Ishikawa (cell line): Measurements from ENCODE around the gene EML1.

ENCODE experiments used
- CEBPB ChIP-seq: IDR thresholded peaks from 2 replicates; pipeline ENCODE4 v1.6.1; 2012
- CREB1 ChIP-seq: IDR thresholded peaks from 2 replicates; pipeline ENCODE4 v1.6.1; 2012; ENCODE audit warnings: low read depth
- EGR1 ChIP-seq: IDR thresholded peaks from 2 replicates; pipeline ENCODE4 v1.6.1; 2012
- EP300 ChIP-seq: IDR thresholded peaks from 2 replicates; pipeline ENCODE4 v1.6.1; 2012; ENCODE audit warnings: borderline replicate concordance
- FOXM1 ChIP-seq: IDR thresholded peaks from 2 replicates; pipeline ENCODE4 v1.6.1; 2012; ENCODE audit warnings: low read depth, borderline replicate concordance
- MAX ChIP-seq: IDR thresholded peaks from 2 replicates; pipeline ENCODE4 v1.6.1; 2012
- NFIC ChIP-seq: IDR thresholded peaks from 2 replicates; pipeline ENCODE4 v1.6.1; 2012
- RAD21 ChIP-seq: IDR thresholded peaks from 2 replicates; pipeline ENCODE4 v1.6.1; 2012; ENCODE audit warnings: low read depth
- REST ChIP-seq: IDR thresholded peaks from 2 replicates; pipeline ENCODE4 v1.6.1; 2012; ENCODE audit warnings: low read depth, mild to moderate bottlenecking
- TAF1 ChIP-seq: IDR thresholded peaks from 2 replicates; pipeline ENCODE4 v1.6.1; 2012; ENCODE audit warnings: low read depth, mild to moderate bottlenecking
- TCF12 ChIP-seq: IDR thresholded peaks from 2 replicates; pipeline ENCODE4 v1.6.1; 2012; ENCODE audit warnings: low read depth
- TEAD4 ChIP-seq: IDR thresholded peaks from 2 replicates; pipeline ENCODE4 v1.6.1; 2012
- USF1 ChIP-seq: IDR thresholded peaks from 2 replicates; pipeline ENCODE4 v1.6.1; 2012
- YY1 ChIP-seq: IDR thresholded peaks from 2 replicates; pipeline ENCODE4 v1.6.1; 2012; ENCODE audit warnings: low read depth
- ZBTB7A ChIP-seq: IDR thresholded peaks from 2 replicates; pipeline ENCODE4 v1.6.1; 2012; ENCODE audit warnings: low read depth

Gene EML1

GRCh38 chr14:99870617-99871016 lies 77.4 kb downstream of the EML1 start:
- no peak for TF ChIP-seq EP300
- no peak for TF ChIP-seq CEBPB
- no peak for TF ChIP-seq ZBTB7A
- TF ChIP-seq TAF1 = no peak

- TF ChIP-seq NFIC = no peak
Observed at GRCh38 chr14:99871771-99872170, 78.6 kb downstream of the EML1 start.

- TF ChIP-seq REST (no peak), EGR1 (no peak), FOXM1 (no peak), TCF12 (no peak), CREB1 (no peak), NFIC (peak; percentile 18; the same call in 1 of the 2 replicates)
Observed at GRCh38 chr14:99872786-99873440, 79.7 kb downstream of the EML1 start.

- no peak for TF ChIP-seq TAF1
- no peak for TF ChIP-seq EGR1
- no peak for TF ChIP-seq CEBPB
- no peak for TF ChIP-seq NFIC
- TF ChIP-seq TCF12 = no peak
- TF ChIP-seq USF1 = no peak
Observed at GRCh38 chr14:99873653-99874052, 80.4 kb downstream of the EML1 start.

- TF ChIP-seq REST = no peak
- no peak for TF ChIP-seq EGR1
- no peak for TF ChIP-seq MAX
- no peak for TF ChIP-seq CREB1
- no peak for TF ChIP-seq YY1
- no peak for TF ChIP-seq TEAD4
- no peak for TF ChIP-seq FOXM1
- TF ChIP-seq TAF1 = no peak
- TF ChIP-seq NFIC = no peak
Observed at GRCh38 chr14:99874306-99874705, 81.1 kb downstream of the EML1 start.

GRCh38 chr14:99875421-99875820 lies 82.2 kb downstream of the EML1 start:
- TF ChIP-seq REST = no peak
- no peak for TF ChIP-seq ZBTB7A
- no peak for TF ChIP-seq MAX
- TF ChIP-seq USF1 = no peak
- no peak for TF ChIP-seq CEBPB
- no peak for TF ChIP-seq TEAD4
- TF ChIP-seq EP300 = no peak
- TF ChIP-seq TCF12 = no peak
- TF ChIP-seq FOXM1 = no peak
- no peak for TF ChIP-seq CREB1
- TF ChIP-seq YY1 = no peak
- no peak for TF ChIP-seq EGR1
- no peak for TF ChIP-seq NFIC
- no peak for TF ChIP-seq RAD21
- no peak for TF ChIP-seq TAF1
